ENCODE data around the gene GBP3. TPM values are rescaled to one million over a fixed set of nuclear protein-coding genes. Genes with fewer than 3 reads are reported as not detected.

GBP3 gene, protein sequence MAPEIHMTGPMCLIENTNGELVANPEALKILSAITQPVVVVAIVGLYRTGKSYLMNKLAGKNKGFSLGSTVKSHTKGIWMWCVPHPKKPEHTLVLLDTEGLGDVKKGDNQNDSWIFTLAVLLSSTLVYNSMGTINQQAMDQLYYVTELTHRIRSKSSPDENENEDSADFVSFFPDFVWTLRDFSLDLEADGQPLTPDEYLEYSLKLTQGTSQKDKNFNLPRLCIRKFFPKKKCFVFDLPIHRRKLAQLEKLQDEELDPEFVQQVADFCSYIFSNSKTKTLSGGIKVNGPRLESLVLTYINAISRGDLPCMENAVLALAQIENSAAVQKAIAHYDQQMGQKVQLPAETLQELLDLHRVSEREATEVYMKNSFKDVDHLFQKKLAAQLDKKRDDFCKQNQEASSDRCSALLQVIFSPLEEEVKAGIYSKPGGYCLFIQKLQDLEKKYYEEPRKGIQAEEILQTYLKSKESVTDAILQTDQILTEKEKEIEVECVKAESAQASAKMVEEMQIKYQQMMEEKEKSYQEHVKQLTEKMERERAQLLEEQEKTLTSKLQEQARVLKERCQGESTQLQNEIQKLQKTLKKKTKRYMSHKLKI
- total RNA-seq (16.4 and 20.8 TPM in 2 replicates), polyA plus RNA-seq (7.6 and 9.3 TPM in 2 replicates), polyA minus RNA-seq (7.2 and 9.9 TPM in 2 replicates)
- total RNA-seq (2013) = 18.8 TPM

DNA sequence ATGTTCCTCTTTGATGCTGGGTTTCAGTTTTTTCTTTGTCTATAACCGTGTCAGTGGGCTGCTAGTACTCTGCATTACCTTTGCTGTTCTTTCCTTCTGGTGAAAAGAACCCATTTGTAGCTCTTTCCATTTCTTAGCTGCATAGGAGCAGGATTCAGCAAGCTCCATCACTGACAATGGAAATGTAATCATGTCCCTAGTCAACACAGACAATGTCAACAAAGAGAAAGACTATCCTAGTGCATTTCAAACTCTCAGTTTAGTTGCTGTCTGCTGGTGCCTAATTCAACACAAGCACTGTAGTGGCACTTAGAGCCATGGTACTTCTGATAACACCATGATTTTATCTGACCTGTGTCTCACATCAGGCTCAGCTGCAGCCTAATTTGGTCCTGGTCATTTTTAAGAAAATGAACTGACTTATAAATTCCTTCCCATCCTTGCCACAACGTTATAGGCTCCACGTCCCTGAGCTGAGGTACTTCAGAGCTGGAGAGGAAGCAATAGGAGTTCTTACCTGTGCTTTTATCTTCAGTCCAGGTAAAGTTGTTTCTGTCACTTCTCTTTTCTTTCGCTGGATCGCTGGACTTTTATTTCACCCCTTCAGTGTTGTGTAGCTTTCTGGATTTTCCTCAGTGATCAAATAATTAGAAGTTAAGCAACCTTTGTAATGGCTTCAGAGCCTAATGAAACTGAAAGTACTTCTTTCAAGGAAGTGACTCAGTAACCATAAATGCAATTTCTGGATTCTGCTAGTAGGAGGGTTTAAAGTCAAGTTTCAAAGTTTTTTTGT lies at the start of gene GBP3:
GBP3 (minus strand) TSS at position 700 of the 793 bp plus-strand sequence. CDS start 2,145 bp downstream, outside the sequence.
- intact Hi-C loops (cut with micrococcal nuclease) = loop anchor here (5.0 kb wide), 1 partner anchor 40 kb away; no protein-coding TSS in a partner anchor
- no peaks in the 10 kb centered on the region for H3K27me3 ChIP-seq (replicated peaks in 1 of 4; ENCODE audit: control extremely low read depth in 1 of 4, control insufficient read depth in 3 of 4, insufficient read depth in 4 of 4, low read length in 3 of 4)

More for the DNA sequence above, at the start of gene GBP3:
- 0% methylated on average over 1 of the region's 5 CpGs for WGBS (ENCODE audit: insufficient coverage)
- peaks cover 41% of the 10 kb centered on the region for H3K4me1 Mint-ChIP-seq
- H3K9ac ChIP-seq (ENCODE audit: low read length) = peak within 1 kb of the TSS; percentile 85
- peak within 1 kb of the TSS; percentile 72 to 87 for H3K27ac ChIP-seq (ENCODE audit: low read length in 2 of 2)
- H3K4me3 ChIP-seq (ENCODE audit: control extremely low read depth in 1 of 5, extremely low read depth in 1 of 5, insufficient read depth in 1 of 5, low read depth in 2 of 5, low read length in 4 of 5) = peak within 1 kb of the TSS; percentile 62 to 87 (median 77)
- peaks cover 13% of the 10 kb centered on the region in 2 donors for H3K4me1 ChIP-seq (ENCODE audit: control insufficient read depth in 2 of 2, insufficient read depth in 2 of 2, low read length in 2 of 2)
- ChIA-PET CTCF (interaction anchor here (0.6 to 3.1 kb wide), 8 partner anchors 12 to 336 kb away, joined by 3 to 12 read pairs (median 6); no protein-coding TSS in a partner anchor), POLR2A (interaction anchor here (0.7 kb wide), 1 partner anchor 252 kb away, joined by 3 read pairs; no protein-coding TSS in a partner anchor)
- H2AFZ ChIP-seq (ENCODE audit: insufficient read depth, low read depth, low read length, poor library complexity, severe bottlenecking) = peak within 1 kb of the TSS; percentile 87
- peaks cover 0 to 21% of the 10 kb centered on the region in 2 experiments for H3K36me3 ChIP-seq (replicated peaks in 1 of 2; ENCODE audit: control extremely low read depth in 1 of 2, control insufficient read depth in 1 of 2, extremely low read depth in 1 of 2, insufficient read depth in 2 of 2, low read length in 1 of 2)
- peaks cover 0 to 3% (median 1%) of the 10 kb centered on the region in 3 donors for H3K9me3 ChIP-seq (ENCODE audit: control extremely low read depth in 1 of 3, control insufficient read depth in 2 of 3, insufficient read depth in 1 of 3, low read length in 2 of 3)
- peaks cover 39% of the 10 kb centered on the region for H3K79me2 ChIP-seq (ENCODE audit: control insufficient read depth, insufficient read depth, low read length)
- peak; percentile 65 for DNase-seq
- TF ChIP-seq, protein P1, sequence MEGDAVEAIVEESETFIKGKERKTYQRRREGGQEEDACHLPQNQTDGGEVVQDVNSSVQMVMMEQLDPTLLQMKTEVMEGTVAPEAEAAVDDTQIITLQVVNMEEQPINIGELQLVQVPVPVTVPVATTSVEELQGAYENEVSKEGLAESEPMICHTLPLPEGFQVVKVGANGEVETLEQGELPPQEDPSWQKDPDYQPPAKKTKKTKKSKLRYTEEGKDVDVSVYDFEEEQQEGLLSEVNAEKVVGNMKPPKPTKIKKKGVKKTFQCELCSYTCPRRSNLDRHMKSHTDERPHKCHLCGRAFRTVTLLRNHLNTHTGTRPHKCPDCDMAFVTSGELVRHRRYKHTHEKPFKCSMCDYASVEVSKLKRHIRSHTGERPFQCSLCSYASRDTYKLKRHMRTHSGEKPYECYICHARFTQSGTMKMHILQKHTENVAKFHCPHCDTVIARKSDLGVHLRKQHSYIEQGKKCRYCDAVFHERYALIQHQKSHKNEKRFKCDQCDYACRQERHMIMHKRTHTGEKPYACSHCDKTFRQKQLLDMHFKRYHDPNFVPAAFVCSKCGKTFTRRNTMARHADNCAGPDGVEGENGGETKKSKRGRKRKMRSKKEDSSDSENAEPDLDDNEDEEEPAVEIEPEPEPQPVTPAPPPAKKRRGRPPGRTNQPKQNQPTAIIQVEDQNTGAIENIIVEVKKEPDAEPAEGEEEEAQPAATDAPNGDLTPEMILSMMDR (IDR thresholded peaks at IDR 0.05) = no peak
- no peak for TF ChIP-seq EZH2 (IDR thresholded peaks at IDR 0.05; ENCODE audit: borderline replicate concordance, insufficient read depth, low read depth, low read length, poor library complexity, severe bottlenecking)
- H4K20me1 ChIP-seq (ENCODE audit: control insufficient read depth, insufficient read depth, low read length, poor library complexity, severe bottlenecking) = no peaks in the 10 kb centered on the region
- ATAC-seq (ENCODE audit: low read depth) = peak; percentile 68
- H3K4me3 Mint-ChIP-seq = peak within 1 kb of the TSS; percentile 90
- peak within 1 kb of the TSS; percentile 89 for H3K27ac Mint-ChIP-seq
- H3K4me2 ChIP-seq (replicated peaks; ENCODE audit: low read depth, low read length, poor library complexity, severe bottlenecking) = peak within 1 kb of the TSS; percentile 74
- H3K9me3 Mint-ChIP-seq (ENCODE audit: insufficient read depth) = peaks cover 5% of the 10 kb centered on the region
- H3K27me3 Mint-ChIP-seq = no peaks in the 10 kb centered on the region

Measured in B cell (primary cell).